ENCODE measurements around the gene DSCAM. TPM values are rescaled to one million over a fixed set of nuclear protein-coding genes. Genes with fewer than 3 reads are reported as not detected.

Gene DSCAM
- total and polyA plus RNA-seq, 2 experiments from 2014 or later: 0.07 TPM; not detected in 1

DNA sequence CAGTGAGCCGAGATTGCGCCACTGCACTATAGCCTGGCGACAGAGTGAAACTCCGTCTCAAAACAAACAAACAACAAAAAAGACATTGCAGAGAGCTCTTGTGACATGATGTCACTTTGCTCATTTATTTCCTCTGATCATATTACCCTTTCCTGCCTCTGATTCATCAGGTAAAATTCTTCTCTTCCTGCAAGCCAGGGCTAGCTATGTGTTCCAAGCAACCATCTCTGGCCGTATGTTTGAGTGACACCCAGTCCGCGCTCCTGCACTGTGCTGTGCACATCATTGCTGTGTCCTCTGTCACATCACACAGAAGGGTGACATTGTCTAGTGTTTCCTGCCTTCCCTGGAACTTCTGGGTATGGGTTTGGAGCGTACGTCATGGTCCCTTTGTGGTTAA lies 728.4 kb downstream of the DSCAM start:
- Histone ChIP-seq H3K9me2 (ENCODE audit: insufficient read depth) (no peaks in the 10 kb centered on the region), H3K27ac (ENCODE audit: low read depth) (no peak overlapping the region), H2AFZ (no peak overlapping the region), H3K4me2 (no peak overlapping the region), H3K79me2 (replicated peaks; ENCODE audit: insufficient read depth) (no peaks in the 10 kb centered on the region), H3K4me1 (ENCODE audit: insufficient read depth) (no peaks in the 10 kb centered on the region), H3K36me3 (ENCODE audit: insufficient read depth) (no peaks in the 10 kb centered on the region), H3K4me3 (no peak overlapping the region), H3F3A (replicated peaks; ENCODE audit: low read depth) (no peaks in the 10 kb centered on the region), H3K27me3 (ENCODE audit: insufficient read depth) (no peaks in the 10 kb centered on the region), H4K20me1 (replicated peaks; ENCODE audit: insufficient read depth) (no peaks in the 10 kb centered on the region)
- Mint-ChIP-seq H3K4me1 (no peaks in the 10 kb centered on the region), H3K27ac (no peak overlapping the region), H3K4me3 (no peak overlapping the region), H3K27me3 (ENCODE audit: insufficient read depth, low read depth, poor library complexity) (peaks cover 4% of the 10 kb centered on the region), H3K36me3 (ENCODE audit: low read depth) (no peaks in the 10 kb centered on the region), H3K9me3 (peaks cover 33% of the 10 kb centered on the region)
- DNase-seq (ENCODE audit: low spot score) (peak; percentile 12), ATAC-seq (no peak)
- TF ChIP-seq, protein P1, sequence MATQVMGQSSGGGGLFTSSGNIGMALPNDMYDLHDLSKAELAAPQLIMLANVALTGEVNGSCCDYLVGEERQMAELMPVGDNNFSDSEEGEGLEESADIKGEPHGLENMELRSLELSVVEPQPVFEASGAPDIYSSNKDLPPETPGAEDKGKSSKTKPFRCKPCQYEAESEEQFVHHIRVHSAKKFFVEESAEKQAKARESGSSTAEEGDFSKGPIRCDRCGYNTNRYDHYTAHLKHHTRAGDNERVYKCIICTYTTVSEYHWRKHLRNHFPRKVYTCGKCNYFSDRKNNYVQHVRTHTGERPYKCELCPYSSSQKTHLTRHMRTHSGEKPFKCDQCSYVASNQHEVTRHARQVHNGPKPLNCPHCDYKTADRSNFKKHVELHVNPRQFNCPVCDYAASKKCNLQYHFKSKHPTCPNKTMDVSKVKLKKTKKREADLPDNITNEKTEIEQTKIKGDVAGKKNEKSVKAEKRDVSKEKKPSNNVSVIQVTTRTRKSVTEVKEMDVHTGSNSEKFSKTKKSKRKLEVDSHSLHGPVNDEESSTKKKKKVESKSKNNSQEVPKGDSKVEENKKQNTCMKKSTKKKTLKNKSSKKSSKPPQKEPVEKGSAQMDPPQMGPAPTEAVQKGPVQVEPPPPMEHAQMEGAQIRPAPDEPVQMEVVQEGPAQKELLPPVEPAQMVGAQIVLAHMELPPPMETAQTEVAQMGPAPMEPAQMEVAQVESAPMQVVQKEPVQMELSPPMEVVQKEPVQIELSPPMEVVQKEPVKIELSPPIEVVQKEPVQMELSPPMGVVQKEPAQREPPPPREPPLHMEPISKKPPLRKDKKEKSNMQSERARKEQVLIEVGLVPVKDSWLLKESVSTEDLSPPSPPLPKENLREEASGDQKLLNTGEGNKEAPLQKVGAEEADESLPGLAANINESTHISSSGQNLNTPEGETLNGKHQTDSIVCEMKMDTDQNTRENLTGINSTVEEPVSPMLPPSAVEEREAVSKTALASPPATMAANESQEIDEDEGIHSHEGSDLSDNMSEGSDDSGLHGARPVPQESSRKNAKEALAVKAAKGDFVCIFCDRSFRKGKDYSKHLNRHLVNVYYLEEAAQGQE (IDR thresholded peaks at IDR 0.05; ENCODE audit: unreplicated experiment): no peak
- TF ChIP-seq ZNF331 (CRISPR knock-in tag; IDR thresholded peaks at IDR 0.05; ENCODE audit: low read depth) (no peak), ZNF114 (CRISPR knock-in tag; IDR thresholded peaks at IDR 0.05) (no peak), POLR2AphosphoS5 (IDR thresholded peaks at IDR 0.05; ENCODE audit: low read depth) (no peak), CREB1 (CRISPR knock-in tag; IDR thresholded peaks at IDR 0.05; ENCODE audit: low read depth) (no peak), EZH2phosphoT487 (IDR thresholded peaks at IDR 0.05; ENCODE audit: unreplicated experiment) (no peak), STAT1 (IDR thresholded peaks at IDR 0.05; ENCODE audit: unreplicated experiment) (no peak), NANOG (IDR thresholded peaks at IDR 0.05; ENCODE audit: borderline replicate concordance) (no peak), JUNB (IDR thresholded peaks at IDR 0.05; ENCODE audit: unreplicated experiment) (no peak)
- TF ChIP-seq, protein P2, sequence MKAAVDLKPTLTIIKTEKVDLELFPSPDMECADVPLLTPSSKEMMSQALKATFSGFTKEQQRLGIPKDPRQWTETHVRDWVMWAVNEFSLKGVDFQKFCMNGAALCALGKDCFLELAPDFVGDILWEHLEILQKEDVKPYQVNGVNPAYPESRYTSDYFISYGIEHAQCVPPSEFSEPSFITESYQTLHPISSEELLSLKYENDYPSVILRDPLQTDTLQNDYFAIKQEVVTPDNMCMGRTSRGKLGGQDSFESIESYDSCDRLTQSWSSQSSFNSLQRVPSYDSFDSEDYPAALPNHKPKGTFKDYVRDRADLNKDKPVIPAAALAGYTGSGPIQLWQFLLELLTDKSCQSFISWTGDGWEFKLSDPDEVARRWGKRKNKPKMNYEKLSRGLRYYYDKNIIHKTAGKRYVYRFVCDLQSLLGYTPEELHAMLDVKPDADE (IDR thresholded peaks at IDR 0.05): no peak
- TF ChIP-seq, protein P3, sequence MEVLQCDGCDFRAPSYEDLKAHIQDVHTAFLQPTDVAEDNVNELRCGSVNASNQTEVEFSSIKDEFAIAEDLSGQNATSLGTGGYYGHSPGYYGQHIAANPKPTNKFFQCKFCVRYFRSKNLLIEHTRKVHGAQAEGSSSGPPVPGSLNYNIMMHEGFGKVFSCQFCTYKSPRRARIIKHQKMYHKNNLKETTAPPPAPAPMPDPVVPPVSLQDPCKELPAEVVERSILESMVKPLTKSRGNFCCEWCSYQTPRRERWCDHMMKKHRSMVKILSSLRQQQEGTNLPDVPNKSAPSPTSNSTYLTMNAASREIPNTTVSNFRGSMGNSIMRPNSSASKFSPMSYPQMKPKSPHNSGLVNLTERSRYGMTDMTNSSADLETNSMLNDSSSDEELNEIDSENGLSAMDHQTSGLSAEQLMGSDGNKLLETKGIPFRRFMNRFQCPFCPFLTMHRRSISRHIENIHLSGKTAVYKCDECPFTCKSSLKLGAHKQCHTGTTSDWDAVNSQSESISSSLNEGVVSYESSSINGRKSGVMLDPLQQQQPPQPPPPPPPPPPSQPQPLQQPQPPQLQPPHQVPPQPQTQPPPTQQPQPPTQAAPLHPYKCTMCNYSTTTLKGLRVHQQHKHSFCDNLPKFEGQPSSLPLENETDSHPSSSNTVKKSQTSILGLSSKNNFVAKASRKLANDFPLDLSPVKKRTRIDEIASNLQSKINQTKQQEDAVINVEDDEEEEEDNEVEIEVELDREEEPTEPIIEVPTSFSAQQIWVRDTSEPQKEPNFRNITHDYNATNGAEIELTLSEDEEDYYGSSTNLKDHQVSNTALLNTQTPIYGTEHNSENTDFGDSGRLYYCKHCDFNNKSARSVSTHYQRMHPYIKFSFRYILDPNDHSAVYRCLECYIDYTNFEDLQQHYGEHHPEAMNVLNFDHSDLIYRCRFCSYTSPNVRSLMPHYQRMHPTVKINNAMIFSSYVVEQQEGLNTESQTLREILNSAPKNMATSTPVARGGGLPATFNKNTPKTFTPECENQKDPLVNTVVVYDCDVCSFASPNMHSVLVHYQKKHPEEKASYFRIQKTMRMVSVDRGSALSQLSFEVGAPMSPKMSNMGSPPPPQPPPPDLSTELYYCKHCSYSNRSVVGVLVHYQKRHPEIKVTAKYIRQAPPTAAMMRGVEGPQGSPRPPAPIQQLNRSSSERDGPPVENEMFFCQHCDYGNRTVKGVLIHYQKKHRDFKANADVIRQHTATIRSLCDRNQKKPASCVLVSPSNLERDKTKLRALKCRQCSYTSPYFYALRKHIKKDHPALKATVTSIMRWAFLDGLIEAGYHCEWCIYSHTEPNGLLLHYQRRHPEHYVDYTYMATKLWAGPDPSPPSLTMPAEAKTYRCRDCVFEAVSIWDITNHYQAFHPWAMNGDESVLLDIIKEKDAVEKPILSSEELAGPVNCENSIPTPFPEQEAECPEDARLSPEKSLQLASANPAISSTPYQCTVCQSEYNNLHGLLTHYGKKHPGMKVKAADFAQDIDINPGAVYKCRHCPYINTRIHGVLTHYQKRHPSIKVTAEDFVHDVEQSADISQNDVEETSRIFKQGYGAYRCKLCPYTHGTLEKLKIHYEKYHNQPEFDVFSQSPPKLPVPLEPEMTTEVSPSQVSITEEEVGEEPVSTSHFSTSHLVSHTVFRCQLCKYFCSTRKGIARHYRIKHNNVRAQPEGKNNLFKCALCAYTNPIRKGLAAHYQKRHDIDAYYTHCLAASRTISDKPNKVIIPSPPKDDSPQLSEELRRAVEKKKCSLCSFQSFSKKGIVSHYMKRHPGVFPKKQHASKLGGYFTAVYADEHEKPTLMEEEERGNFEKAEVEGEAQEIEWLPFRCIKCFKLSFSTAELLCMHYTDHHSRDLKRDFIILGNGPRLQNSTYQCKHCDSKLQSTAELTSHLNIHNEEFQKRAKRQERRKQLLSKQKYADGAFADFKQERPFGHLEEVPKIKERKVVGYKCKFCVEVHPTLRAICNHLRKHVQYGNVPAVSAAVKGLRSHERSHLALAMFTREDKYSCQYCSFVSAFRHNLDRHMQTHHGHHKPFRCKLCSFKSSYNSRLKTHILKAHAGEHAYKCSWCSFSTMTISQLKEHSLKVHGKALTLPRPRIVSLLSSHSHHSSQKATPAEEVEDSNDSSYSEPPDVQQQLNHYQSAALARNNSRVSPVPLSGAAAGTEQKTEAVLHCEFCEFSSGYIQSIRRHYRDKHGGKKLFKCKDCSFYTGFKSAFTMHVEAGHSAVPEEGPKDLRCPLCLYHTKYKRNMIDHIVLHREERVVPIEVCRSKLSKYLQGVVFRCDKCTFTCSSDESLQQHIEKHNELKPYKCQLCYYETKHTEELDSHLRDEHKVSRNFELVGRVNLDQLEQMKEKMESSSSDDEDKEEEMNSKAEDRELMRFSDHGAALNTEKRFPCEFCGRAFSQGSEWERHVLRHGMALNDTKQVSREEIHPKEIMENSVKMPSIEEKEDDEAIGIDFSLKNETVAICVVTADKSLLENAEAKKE (CRISPR knock-in tag; IDR thresholded peaks at IDR 0.05): no peak

Data from GM23338 (cell line).